22Rv1 (cell line): ENCODE data around the gene PDE3A.

ENCODE experiments used
- ZFX ChIP-seq: fragments of 450-650 bp; IDR thresholded peaks from 2 replicates; pipeline ENCODE4 v1.6.1; 2017; ENCODE audit warnings: antibody characterized with exemption, borderline replicate concordance
- TF ChIP-seq, protein P1 (sequence below): fragments of 450-650 bp; IDR thresholded peaks from 2 replicates; pipeline ENCODE4 v1.5.1; 2017; ENCODE audit warnings: mild to moderate bottlenecking

DNA sequence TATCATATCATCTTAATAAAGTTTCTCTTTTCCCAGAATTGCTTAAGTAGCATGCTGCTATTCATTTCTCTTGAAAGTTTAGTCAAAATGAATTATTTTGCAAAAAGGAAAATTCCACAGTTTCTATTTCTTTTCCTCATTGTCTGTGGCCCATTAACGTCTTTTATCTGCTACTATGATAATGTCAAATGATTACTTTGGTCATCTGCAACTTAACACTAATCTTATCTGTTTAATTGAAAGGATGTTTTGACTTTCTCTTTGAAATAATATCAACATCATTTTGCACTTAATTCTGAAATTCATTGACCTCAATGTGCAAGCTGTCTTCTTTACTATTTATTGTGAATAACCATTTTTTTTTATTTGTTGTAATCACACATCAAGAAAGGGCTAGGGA, 180.3 kb downstream of the PDE3A start:
- TF ChIP-seq, protein P1, sequence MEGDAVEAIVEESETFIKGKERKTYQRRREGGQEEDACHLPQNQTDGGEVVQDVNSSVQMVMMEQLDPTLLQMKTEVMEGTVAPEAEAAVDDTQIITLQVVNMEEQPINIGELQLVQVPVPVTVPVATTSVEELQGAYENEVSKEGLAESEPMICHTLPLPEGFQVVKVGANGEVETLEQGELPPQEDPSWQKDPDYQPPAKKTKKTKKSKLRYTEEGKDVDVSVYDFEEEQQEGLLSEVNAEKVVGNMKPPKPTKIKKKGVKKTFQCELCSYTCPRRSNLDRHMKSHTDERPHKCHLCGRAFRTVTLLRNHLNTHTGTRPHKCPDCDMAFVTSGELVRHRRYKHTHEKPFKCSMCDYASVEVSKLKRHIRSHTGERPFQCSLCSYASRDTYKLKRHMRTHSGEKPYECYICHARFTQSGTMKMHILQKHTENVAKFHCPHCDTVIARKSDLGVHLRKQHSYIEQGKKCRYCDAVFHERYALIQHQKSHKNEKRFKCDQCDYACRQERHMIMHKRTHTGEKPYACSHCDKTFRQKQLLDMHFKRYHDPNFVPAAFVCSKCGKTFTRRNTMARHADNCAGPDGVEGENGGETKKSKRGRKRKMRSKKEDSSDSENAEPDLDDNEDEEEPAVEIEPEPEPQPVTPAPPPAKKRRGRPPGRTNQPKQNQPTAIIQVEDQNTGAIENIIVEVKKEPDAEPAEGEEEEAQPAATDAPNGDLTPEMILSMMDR: no peak
- TF ChIP-seq ZFX: no peak
